Measurements from ENCODE around the gene PIGL. TPM values are rescaled to one million over a fixed set of nuclear protein-coding genes. Genes with fewer than 3 reads are reported as not detected.

PIGL gene
- total RNA-seq, 4 donors from 2014 or later = 42.4 to 87.6 (median 66.1) TPM

DNA sequence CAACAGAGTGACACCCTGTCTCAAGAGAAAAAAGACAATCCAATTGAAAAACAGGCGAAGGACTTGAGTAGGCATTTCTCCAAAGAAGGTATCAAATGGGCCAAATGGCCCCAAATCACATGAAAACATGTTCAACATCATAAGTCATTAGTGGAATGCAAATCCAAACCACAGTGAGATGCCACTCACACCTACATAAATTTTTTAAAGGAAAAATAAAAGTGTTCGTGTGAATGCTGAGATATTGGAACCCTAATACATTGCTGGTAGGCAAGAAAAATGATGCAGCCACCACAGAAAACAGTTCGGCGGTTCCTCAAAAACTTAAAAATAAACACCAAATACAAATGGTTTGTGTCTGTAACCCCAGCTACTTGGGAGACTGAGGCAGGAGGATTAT, 45.2 kb downstream of the PIGL start:
- Histone ChIP-seq H3K27me3 (no peaks in the 10 kb centered on the region), H3K27ac (no peak overlapping the region), H3K4me3 (no peak overlapping the region), H3K9me3 (no peaks in the 10 kb centered on the region), H3K36me3 (peaks cover 0 to 12% (median 0%) of the 10 kb centered on the region in 3 donors), H3K4me1 (no peaks in the 10 kb centered on the region)
- WGBS, 2 donors = 92 to 94% methylated on average over 4 of the region's 4 CpGs
- TF ChIP-seq, protein P1, sequence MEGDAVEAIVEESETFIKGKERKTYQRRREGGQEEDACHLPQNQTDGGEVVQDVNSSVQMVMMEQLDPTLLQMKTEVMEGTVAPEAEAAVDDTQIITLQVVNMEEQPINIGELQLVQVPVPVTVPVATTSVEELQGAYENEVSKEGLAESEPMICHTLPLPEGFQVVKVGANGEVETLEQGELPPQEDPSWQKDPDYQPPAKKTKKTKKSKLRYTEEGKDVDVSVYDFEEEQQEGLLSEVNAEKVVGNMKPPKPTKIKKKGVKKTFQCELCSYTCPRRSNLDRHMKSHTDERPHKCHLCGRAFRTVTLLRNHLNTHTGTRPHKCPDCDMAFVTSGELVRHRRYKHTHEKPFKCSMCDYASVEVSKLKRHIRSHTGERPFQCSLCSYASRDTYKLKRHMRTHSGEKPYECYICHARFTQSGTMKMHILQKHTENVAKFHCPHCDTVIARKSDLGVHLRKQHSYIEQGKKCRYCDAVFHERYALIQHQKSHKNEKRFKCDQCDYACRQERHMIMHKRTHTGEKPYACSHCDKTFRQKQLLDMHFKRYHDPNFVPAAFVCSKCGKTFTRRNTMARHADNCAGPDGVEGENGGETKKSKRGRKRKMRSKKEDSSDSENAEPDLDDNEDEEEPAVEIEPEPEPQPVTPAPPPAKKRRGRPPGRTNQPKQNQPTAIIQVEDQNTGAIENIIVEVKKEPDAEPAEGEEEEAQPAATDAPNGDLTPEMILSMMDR (IDR thresholded peaks at IDR 0.05) = no peak
- TF ChIP-seq EP300 (IDR thresholded peaks at IDR 0.05) = no peak
- no peak for TF ChIP-seq POLR2A (IDR thresholded peaks at IDR 0.05)
- DNase-seq (ENCODE audit: low spot score in 2 of 2) = no peak

DNA sequence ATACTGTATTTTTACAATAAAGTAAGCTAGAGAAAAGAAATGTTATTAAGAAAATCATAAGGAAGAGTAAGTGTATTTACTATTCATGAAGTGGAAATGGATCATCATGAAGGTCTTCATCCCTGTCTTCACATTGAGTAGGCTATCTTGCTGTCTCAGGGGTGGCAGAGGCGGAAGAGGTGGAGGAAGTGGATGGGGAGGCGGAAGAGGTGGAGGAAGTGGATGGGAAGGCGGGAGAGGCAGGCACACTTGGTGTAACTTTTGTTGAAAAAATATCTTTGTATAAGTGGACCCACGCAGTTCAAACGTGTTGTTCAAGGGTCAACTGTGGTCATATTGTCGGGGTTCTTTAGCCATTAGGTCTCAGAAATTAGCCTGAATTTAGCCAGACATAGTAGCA, 50.2 kb downstream of the PIGL start:
- no peak for TF ChIP-seq EP300 (IDR thresholded peaks at IDR 0.05)
- no peak for TF ChIP-seq POLR2A (IDR thresholded peaks at IDR 0.05)
- TF ChIP-seq, protein P1 (IDR thresholded peaks at IDR 0.05) = no peak
- H3K27me3 ChIP-seq = no peaks in the 10 kb centered on the region
- no peak overlapping the region for H3K27ac ChIP-seq
- no peak for DNase-seq (ENCODE audit: low spot score in 2 of 2)
- H3K4me1 ChIP-seq = no peaks in the 10 kb centered on the region
- 87 to 92% methylated on average over 6 of the region's 6 CpGs for WGBS, 2 donors
- H3K36me3 ChIP-seq = no peaks in the 10 kb centered on the region
- H3K9me3 ChIP-seq = no peaks in the 10 kb centered on the region
- no peak overlapping the region for H3K4me3 ChIP-seq

DNA sequence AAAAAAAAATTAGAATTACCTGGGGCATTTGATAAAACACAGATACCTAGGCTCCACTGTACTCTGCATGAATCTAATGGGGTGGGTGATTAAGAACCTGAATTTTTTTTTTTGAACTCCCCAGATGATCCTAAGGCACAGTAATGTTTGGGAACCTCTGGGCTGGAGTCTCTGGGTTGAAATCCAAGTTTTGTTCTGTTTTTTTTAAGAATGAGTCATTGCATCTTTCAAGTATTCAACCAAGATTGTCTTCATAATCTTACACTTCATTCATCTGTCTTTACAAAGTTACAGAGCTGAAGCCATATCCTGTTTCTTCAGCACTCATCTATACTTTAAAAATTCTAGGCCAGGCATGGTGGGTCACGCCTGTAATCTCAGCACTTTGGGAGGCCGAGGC, 52.6 kb downstream of the PIGL start:
- H3K36me3 ChIP-seq = no peaks in the 10 kb centered on the region
- H3K4me1 ChIP-seq = no peaks in the 10 kb centered on the region
- no peaks in the 10 kb centered on the region for H3K27me3 ChIP-seq
- no peak for DNase-seq (ENCODE audit: low spot score in 2 of 2)
- 91 to 97% methylated on average over 2 of the region's 2 CpGs for WGBS, 2 donors
- H3K4me3 ChIP-seq = no peak overlapping the region
- no peak overlapping the region for H3K27ac ChIP-seq
- TF ChIP-seq EP300 (IDR thresholded peaks at IDR 0.05) (no peak), POLR2A (IDR thresholded peaks at IDR 0.05) (no peak)
- TF ChIP-seq, protein P1 (IDR thresholded peaks at IDR 0.05) = no peak
- no peaks in the 10 kb centered on the region for H3K9me3 ChIP-seq

DNA sequence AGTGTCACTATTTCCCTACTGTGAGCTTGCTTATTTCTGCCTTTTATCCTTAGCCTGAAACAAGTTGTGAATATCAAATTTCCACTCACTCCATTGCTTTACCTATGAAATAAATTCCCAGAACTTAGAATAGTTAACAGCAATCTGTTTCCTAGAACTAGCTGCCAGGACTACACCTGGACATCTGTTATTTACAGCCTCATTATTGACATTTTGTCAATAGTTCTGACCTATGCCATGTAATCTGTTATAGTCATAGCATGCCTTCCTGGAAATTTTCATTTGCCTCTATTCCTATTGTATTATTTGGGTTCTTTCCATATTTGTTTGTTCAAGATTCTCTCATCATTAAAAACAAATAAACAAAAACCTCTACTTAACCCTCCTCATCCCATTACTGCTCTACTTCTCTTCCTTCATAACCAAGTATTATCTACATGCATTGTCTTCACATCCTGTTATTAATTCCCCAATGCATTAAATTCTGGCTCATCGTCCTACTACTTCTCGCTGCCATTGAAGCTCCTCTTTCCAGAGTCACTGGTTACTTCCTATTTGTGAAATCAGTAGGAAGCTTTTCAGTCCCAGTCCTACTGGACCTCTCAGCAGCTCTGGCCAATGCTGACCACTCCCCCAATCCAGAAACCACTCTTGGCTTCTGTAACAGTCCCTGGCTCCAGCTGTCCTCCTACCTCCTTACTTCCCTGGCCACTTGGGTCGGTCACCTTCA, 55.3 kb downstream of the PIGL start:
- Histone ChIP-seq H3K9me3 (no peaks in the 10 kb centered on the region), H3K4me3 (no peak overlapping the region), H3K4me1 (no peaks in the 10 kb centered on the region), H3K27me3 (no peaks in the 10 kb centered on the region), H3K27ac (no peak overlapping the region), H3K36me3 (no peaks in the 10 kb centered on the region)
- TF ChIP-seq POLR2A (IDR thresholded peaks at IDR 0.05) = no peak
- no peak for TF ChIP-seq EP300 (IDR thresholded peaks at IDR 0.05)
- TF ChIP-seq, protein P1 (IDR thresholded peaks at IDR 0.05) = no peak
- no peak for DNase-seq (ENCODE audit: low spot score in 2 of 2)
- 85 to 94% methylated on average over 3 of the region's 3 CpGs for WGBS, 2 donors

DNA sequence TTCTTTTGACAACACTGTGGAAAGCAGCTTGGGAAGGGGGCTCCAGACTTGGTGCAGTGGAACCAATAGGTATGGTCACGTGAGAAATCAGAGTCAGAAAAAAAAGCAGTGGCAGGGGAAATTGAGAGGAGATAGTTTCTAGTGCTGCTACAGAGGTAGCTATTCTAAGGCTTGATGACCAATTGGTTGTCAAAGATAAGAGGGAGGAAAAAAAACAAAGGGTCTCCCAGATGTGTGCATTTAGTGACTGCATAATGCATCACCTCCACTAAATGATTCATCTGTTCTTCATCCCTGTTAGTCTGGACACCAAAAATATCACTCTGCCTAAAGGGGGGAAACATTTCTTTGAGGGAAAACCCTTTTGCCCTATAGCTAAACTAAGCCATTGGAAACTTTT, 56.5 kb downstream of the PIGL start:
- Histone ChIP-seq H3K27me3 (no peaks in the 10 kb centered on the region), H3K9me3 (no peaks in the 10 kb centered on the region), H3K4me3 (no peak overlapping the region), H3K27ac (no peak overlapping the region), H3K36me3 (peaks cover 0 to 6% (median 0%) of the 10 kb centered on the region in 3 donors), H3K4me1 (no peaks in the 10 kb centered on the region)
- 83 to 93% methylated on average over 1 of the region's 1 CpG for WGBS, 2 donors
- TF ChIP-seq EP300 (IDR thresholded peaks at IDR 0.05) = no peak
- no peak for TF ChIP-seq POLR2A (IDR thresholded peaks at IDR 0.05)
- TF ChIP-seq, protein P1 (IDR thresholded peaks at IDR 0.05) = no peak
- DNase-seq (ENCODE audit: low spot score in 2 of 2) = no peak

Data from tibial nerve (tissue), 4 donors.